ENCODE results near the gene UGCG. TPM values are rescaled to one million over a fixed set of nuclear protein-coding genes. Genes with fewer than 3 reads are reported as not detected.

Gene UGCG
- total RNA-seq, 2 donors from 2014 or later = 17.1 to 26.2 TPM

DNA sequence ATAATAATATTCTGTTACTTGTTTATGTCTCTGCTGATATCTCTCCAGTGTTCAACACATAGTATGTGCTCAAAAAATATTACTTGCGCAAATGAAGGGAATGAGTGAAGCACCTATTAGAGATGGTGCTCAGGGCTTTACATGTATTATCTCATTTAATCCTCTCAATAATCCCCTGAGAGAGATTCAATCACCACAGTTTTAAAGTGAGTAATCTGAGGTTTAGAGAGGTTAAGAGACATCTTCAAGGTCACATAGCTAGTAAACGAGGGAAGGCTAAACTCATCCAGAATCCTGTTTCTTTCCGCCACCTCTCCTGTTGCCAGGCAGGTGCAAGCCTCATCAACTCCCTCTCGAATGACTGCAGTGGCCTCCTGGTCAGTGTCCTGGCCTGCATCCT, 82.0 kb downstream of the UGCG start:
- WGBS, 2 donors = 59 to 73% methylated on average over 4 of the region's 4 CpGs
- Histone ChIP-seq H3K36me3 (replicated peaks in 1 of 2; ENCODE audit: insufficient read depth in 1 of 2, low read depth in 2 of 2) (no peaks in the 10 kb centered on the region), H3K4me1 (peaks cover 27% of the 10 kb centered on the region), H3K4me3 (no peak overlapping the region), H3K27ac (no peak overlapping the region), H3K27me3 (no peaks in the 10 kb centered on the region), H3K9me3 (no peaks in the 10 kb centered on the region)
- intact Hi-C loops (cut with DNase I) = no loop called here
- ATAC-seq (no peak), DNase-seq (no peak)
- TF ChIP-seq POLR2A (IDR thresholded peaks at IDR 0.05) = no peak
- TF ChIP-seq, protein P1, sequence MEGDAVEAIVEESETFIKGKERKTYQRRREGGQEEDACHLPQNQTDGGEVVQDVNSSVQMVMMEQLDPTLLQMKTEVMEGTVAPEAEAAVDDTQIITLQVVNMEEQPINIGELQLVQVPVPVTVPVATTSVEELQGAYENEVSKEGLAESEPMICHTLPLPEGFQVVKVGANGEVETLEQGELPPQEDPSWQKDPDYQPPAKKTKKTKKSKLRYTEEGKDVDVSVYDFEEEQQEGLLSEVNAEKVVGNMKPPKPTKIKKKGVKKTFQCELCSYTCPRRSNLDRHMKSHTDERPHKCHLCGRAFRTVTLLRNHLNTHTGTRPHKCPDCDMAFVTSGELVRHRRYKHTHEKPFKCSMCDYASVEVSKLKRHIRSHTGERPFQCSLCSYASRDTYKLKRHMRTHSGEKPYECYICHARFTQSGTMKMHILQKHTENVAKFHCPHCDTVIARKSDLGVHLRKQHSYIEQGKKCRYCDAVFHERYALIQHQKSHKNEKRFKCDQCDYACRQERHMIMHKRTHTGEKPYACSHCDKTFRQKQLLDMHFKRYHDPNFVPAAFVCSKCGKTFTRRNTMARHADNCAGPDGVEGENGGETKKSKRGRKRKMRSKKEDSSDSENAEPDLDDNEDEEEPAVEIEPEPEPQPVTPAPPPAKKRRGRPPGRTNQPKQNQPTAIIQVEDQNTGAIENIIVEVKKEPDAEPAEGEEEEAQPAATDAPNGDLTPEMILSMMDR (IDR thresholded peaks at IDR 0.05) = no peak

- no peak overlapping the region for H3K27ac ChIP-seq
- H3K36me3 ChIP-seq (replicated peaks in 1 of 2; ENCODE audit: insufficient read depth in 1 of 2, low read depth in 2 of 2) = no peaks in the 10 kb centered on the region
- H3K4me1 ChIP-seq = peaks cover 18% of the 10 kb centered on the region
- no peaks in the 10 kb centered on the region for H3K27me3 ChIP-seq
- TF ChIP-seq POLR2A (IDR thresholded peaks at IDR 0.05) = no peak
- TF ChIP-seq, protein P1 (IDR thresholded peaks at IDR 0.05) = no peak
- no peak overlapping the region for H3K4me3 ChIP-seq
- no peak for ATAC-seq
- intact Hi-C loops (cut with DNase I) = no loop called here
- H3K9me3 ChIP-seq = no peaks in the 10 kb centered on the region
- 91 to 93% methylated on average over 3 of the region's 3 CpGs for WGBS, 2 donors
- DNase-seq = no peak
Observed at GRCh38 chr9:111979561-111979960, 82.9 kb downstream of the UGCG start.

GRCh38 chr9:111980398-111980797, 83.8 kb downstream of the UGCG start:
- intact Hi-C loops (cut with DNase I) = no loop called here

DNA sequence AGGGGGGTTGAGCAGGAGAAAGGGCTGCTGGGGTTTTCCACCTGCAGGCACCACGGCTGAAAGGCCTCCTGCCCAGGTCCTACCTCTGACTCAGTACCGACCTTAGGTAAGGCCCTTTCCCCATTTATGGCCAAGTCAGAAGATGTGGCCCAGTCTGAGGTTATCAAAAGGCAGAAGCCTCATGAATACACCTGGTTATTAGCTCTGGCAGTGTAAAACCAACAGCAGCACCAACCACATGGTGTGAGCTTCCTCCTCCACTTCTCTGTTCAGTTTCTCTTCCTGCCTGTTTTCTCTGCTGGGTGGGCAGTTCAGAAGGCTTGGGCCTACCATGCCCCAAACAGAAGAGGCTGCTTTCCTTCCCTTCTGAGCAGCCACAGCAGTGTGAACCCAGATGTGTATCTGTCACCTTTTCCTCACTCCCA, 86.9 kb downstream of the UGCG start:
- intact Hi-C loops (cut with DNase I) = no loop called here
- ATAC-seq = no peak
- no peak for TF ChIP-seq POLR2A (IDR thresholded peaks at IDR 0.05)
- H3K9me3 ChIP-seq = no peaks in the 10 kb centered on the region
- no peak overlapping the region for H3K4me3 ChIP-seq
- H3K36me3 ChIP-seq (replicated peaks in 1 of 2; ENCODE audit: insufficient read depth in 1 of 2, low read depth in 2 of 2) = no peaks in the 10 kb centered on the region
- WGBS, 2 donors = 73 to 88% methylated on average over 2 of the region's 2 CpGs
- H3K4me1 ChIP-seq = peaks cover 5% of the 10 kb centered on the region
- no peaks in the 10 kb centered on the region for H3K27me3 ChIP-seq
- DNase-seq = no peak
- no peak overlapping the region for H3K27ac ChIP-seq

More at GRCh38 chr9:111980398-111980797, 83.8 kb downstream of the UGCG start:
- H3K4me1 ChIP-seq = peaks cover 9% of the 10 kb centered on the region
- 43 to 47% methylated on average over 4 of the region's 4 CpGs for WGBS, 2 donors
- H3K9me3 ChIP-seq = no peaks in the 10 kb centered on the region
- H3K27ac ChIP-seq = no peak overlapping the region
- no peaks in the 10 kb centered on the region for H3K27me3 ChIP-seq
- H3K36me3 ChIP-seq (replicated peaks in 1 of 2; ENCODE audit: insufficient read depth in 1 of 2, low read depth in 2 of 2) = no peaks in the 10 kb centered on the region
- no peak overlapping the region for H3K4me3 ChIP-seq
- DNase-seq (no peak), ATAC-seq (no peak)
- TF ChIP-seq, protein P1 (IDR thresholded peaks at IDR 0.05) = no peak
- TF ChIP-seq POLR2A (IDR thresholded peaks at IDR 0.05) = no peak

- Histone ChIP-seq H3K27ac (no peak overlapping the region), H3K9me3 (no peaks in the 10 kb centered on the region), H3K27me3 (no peaks in the 10 kb centered on the region), H3K4me1 (peaks cover 5% of the 10 kb centered on the region), H3K36me3 (replicated peaks in 1 of 2; ENCODE audit: insufficient read depth in 1 of 2, low read depth in 2 of 2) (no peaks in the 10 kb centered on the region), H3K4me3 (no peak overlapping the region)
- intact Hi-C loops (cut with DNase I) = no loop called here
- TF ChIP-seq, protein P1 (IDR thresholded peaks at IDR 0.05) = no peak
- no peak for TF ChIP-seq POLR2A (IDR thresholded peaks at IDR 0.05)
- DNase-seq = no peak
- WGBS, 2 donors = 82 to 87% methylated on average over 5 of the region's 5 CpGs
- ATAC-seq = no peak
Observed at GRCh38 chr9:111984086-111984802, 87.6 kb downstream of the UGCG start.

Small RNA genes within 50 kb of the gene (microRNA-seq; reads per million reads assigned to microRNA genes)
- 0 reads per million in 2 donors for gene MIR4668 (ENCODE audit: borderline number of aligned reads in 2 of 2, borderline replicate concordance in 2 of 2)

Small RNA genes within 50 kb of the gene (small RNA-seq; reads per million reads assigned to genes)
- gene MIR4668 = not detected

Other genes starting within 250 kb of the UGCG start
- 10 to 100 TPM in 1 of 2 donors, 1 to 10 TPM in 1; 5.9 to 16.6 TPM for gene GNG10, start 235.2 kb upstream of the UGCG start, total RNA-seq
- under 1 TPM in 1 of 2 donors, not detected in 1; 0.26 TPM for gene SHOC1, start 101.9 kb upstream of the UGCG start, total RNA-seq